ENCODE data around the gene PKMYT1.
A peak's percentile ranks its signal among the peaks of the same experiment; 100 is the strongest.

PKMYT1 gene

DNA sequence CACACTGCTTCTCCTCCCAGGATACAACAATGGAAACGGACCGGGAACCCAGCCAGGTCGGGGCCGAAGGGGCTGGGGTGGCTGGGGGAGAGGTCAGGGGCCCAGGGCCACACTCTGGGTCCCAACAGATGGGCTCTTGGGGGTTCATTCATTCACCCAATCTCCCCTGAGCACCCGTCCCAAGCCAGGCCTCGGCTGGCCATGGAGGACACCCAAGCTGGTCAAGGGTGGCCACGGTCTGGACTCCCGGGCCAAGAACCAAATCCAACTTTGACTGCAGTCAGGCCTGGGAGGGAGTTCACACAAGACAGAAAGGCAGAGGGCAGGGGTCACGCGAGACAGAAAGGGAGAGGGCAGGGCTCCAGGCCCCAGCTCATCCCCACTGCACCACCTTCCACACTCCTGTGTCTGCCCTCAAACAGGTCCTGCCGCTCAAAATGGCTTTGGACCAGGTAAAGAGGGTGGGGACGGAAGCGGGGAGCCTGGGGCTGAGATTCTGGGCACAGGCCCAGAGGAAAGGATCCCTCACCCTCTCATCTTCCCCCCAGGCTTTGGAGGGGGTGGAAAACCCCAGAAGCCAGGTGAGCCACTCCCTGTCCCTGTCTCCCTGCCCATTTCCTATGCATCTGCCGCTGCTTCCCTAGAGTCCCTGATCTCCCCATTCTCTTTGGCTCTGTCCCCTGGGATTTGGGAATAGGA lies 12.3 kb upstream of the PKMYT1 start:
- DNase-seq: no peak

GRCh38 chr16:2991566-2992261 lies 11.5 kb upstream of the PKMYT1 start:
- DNase-seq: no peak

GRCh38 chr16:2990891-2991290 lies 10.6 kb upstream of the PKMYT1 start:
- DNase-seq: no peak

DNA sequence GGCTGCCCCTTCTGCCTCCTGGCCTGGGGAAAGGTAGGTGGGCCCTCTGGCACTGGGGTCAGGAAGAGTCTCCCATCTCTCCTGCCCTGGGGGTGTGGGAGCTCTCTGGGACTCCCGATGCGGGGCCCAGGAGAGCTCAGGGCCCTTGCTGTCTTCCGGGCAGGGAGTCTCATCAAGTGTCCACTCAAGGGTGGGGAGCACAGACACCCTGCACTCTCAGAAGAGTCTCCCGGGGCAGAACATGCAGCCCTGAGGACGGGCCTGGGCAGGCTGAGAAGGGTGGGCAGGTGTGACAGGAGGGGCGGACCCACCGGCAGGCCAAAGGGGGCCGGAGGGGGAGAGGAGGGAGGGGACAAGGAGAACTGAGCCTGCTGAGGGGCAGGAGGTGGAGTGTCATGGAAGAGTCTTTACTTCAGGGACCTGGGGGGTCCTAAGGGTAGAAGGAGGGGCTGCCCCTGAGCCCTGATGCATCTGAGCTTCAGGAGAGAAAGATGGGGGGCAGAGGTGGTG lies 8.4 kb upstream of the PKMYT1 start:
- no peak for DNase-seq

GRCh38 chr16:2987833-2988232 lies 7.6 kb upstream of the PKMYT1 start:
- no peak for DNase-seq

GRCh38 chr16:2987286-2987685 lies 7.0 kb upstream of the PKMYT1 start:
- DNase-seq: no peak

DNA sequence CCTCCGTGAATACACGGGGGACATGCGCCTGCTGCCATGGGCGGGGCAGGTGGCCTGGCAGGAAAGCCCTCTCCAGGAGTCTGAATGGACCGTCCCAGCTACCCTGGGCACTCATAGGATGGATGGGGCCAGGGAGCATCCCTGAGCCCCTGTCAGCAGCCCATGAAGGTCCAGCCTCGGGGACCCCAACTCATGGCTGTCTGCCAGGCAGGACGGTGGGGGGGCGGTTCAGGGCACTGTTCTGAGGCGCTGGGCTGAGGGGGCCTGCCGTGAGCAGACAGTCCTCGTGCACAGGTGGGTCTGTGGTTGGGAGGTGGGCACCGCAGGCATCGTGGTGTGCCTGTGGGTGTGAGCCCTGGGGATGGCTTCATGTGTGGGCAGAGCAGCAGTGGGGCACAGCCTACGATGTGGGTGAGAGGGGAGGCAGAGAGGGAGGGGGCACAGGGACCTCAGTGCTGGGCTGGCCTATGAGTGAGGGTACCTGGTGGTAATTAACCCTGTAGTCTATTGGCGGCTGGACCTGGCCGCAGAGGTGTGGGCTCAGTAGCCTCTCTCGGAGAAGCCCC lies 6.5 kb upstream of the PKMYT1 start:
- DNase-seq: no peak

GRCh38 chr16:2985893-2986355 lies 5.7 kb upstream of the PKMYT1 start:
- no peak for DNase-seq

- DNase-seq: no peak
These were observed 5.2 kb upstream of the PKMYT1 start for GRCh38 chr16:2985462-2985861.

- peak; percentile 70 for DNase-seq
These were observed 3.5 kb upstream of the PKMYT1 start for GRCh38 chr16:2983706-2984136.

- no peak for DNase-seq
These were observed 2.2 kb upstream of the PKMYT1 start for GRCh38 chr16:2982402-2982801.

DNA sequence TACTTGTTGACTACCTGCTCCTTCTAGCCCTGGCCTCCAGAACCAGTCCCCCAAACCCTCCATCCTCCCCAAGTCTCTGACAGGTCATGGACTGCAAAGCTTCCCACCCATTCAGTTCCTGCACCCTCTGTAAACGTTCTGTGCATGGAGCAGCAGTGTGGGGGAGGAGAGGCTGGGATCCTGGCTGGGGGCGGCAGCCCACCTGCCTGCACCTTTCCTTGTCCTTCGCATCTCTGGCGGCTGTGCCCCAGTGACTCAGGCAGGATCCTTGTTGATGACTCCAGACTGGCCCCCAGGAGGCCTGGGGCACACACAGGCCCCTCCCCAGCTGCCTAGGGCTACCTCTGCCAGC lies 1.6 kb upstream of the PKMYT1 start:
- DNase-seq: no peak

DNA sequence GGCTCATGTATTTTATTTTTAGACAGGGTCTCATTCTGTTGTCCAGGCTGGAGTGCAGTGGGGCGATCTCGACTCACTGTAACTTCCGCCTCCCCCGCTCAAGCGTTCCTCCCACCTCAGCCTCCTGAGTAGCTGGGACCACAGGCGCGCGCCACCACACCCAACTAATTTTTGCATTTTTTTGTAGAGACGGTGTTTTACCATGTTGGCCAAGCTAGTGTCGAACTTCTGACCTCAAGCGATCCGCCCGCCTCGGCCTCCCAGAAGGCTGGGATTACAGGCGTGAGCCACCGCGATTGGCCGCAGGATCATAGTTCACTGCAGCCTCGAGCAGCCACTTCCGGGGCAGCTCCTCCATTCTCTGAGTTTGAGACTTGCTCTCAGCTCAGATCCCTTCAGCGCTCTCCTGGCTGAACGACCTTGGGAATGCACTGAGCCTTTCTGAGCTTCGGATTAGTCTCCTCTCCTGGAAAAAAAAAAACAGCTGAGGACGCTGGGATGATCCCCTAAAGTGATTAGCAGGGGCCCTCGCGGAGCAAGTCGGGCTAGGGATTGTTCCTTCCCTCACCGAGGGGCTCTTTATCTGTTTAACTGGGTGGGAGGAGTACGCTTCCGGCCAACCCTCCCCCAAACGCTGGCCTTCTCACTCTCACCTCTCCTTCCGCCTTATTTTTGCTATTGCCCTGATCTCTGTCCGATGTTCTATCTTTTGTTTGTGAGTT lies 1.1 kb upstream of the PKMYT1 start:
- DNase-seq: no peak

DNA sequence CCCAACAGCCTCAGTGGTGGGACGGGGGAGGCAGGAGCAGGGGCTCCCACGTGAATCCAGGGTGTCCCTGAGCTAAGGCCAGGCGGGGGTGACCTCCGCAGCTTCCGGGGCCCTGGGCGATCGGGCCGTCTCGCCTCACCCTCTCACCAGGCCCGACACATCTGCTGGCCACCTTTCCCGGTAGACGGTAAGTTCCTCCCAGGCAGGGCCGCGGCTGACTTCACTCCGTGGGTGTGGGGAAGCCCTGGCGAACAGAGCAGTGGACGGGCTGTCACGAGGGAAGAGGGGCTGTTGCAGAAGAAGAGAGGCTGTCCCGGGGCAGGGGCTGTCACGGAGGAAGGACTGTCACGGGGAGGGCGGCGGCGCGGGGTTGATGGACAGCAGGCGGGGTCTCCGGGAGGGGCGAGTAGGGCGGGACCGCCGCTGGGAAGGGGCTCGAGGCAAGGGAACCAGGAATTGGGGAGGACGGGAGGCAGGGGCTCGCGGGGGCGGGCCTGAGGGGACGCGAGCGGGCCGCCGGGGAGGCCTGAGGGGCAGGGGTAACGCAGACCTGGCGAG lies 498 bp downstream of the PKMYT1 start:
- no peak for DNase-seq

DNA sequence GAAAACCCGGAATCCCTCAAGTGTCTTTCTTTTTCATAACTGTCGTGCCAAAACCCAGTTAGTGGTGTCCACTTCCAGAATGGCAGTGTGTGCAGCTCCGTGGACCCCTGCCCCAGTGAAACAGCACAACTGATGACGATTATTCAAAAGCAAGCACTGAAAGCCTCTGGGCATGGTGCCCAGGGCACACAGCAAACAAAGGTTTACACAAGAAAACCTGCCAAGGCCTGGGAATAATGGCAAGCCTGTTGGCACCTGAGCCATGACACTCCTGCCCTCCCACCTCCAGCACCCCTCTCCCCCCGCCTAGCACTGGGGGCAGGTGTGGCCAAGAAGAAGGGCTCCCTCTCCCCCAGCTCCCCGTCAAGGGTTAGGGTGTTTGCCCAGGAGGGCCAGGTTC lies 2.8 kb downstream of the PKMYT1 start:
- no peak for DNase-seq

DNA sequence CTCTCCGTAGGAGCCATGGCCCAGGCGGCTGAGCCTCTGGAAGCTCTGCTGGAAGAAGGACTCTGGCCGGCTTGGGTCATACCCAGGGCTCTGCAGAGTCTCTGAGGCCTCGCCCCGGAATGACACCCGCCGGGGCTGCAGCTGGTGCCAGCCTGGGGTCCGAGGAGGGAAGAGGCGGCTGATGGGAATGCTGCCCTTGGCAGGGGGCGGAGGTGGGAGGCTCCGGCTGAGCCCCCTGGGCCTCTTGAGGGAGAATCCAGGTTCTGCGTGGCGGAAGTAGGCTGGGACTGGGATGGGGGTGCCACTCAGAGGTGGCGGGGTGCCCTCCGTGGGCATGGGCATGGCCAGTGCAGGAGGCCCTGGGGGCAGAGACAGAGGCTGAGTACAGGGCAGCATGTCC lies 3.6 kb downstream of the PKMYT1 start:
- DNase-seq: no peak

DNA sequence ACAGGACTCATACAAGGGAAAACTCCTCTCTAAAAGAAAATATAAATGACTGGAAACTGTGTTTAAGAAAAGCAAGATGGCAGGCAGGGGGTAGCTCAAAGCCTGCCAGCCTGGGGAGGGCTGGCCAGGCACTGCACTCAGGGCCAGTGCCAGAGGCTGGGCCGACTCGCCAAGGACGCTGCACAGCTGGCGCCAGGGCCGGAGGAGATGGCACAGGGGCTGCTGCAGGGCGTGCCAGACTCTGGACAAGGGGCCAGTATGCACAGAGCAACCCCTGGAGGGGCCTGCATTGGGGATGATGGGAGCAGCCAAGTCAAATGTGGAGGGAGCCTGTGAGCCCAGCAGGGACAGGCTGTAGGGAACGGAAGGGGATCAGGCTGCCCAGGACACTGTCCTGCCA lies 4.0 kb downstream of the PKMYT1 start:
- no peak for DNase-seq

DNA sequence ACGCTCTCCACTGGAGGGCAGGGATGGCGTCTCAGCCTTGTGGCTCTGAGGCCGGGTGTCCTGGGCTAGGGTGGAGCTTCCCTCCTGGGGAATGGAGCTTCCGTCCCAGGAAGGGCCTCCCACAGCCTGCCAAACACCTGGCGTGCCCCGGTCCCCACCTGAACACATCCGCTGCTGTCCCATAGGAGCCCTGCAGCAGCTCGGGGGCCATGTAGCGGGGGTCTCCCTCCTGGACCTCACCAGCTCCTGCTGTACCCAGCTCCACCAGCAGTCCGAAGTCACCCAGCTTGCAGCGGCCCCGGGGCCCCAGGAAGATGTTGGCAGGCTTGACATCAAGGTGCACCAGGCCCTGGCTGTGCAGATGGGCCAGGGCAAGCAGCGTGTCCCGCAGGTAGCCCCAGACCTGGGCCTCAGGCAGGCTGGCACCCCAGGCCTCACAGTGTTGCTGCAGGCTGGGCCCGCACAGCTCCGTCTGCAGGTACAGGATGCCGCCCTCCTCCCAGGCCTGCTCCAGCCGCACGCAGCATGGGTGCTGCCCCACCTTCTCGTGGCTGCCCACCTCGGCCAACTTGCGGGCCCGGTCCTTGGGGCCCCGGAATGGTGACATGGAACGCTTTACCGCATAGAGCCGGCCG lies 5.0 kb downstream of the PKMYT1 start:
- no peak for DNase-seq

GRCh38 chr16:2974319-2975056 lies 5.8 kb downstream of the PKMYT1 start:
- DNase-seq: no peak

- DNase-seq: no peak
These were observed 6.5 kb downstream of the PKMYT1 start for GRCh38 chr16:2973605-2974318.

GRCh38 chr16:2973093-2973492 lies 7.2 kb downstream of the PKMYT1 start:
- DNase-seq: no peak
